ENCODE measurements around the gene DGKB. TPM values are rescaled to one million over a fixed set of nuclear protein-coding genes. Genes with fewer than 3 reads are reported as not detected.

The DGKB gene
- total RNA-seq, 2 experiments from 2014 or later = not detected

- Mint-ChIP-seq H3K27me3 (no peaks in the 10 kb centered on the region), H3K4me3 (no peak overlapping the region), H3K27ac (no peak overlapping the region), H3K9me3 (peaks cover 4% of the 10 kb centered on the region), H3K36me3 (no peaks in the 10 kb centered on the region), H3K4me1 (no peaks in the 10 kb centered on the region)
- no peak for DNase-seq
Measured at GRCh38 chr7:14600766-14601367, 301.7 kb downstream of the DGKB start.

GRCh38 chr7:14598978-14599377, 303.6 kb downstream of the DGKB start:
- no peak overlapping the region for H3K4me3 Mint-ChIP-seq
- no peaks in the 10 kb centered on the region for H3K36me3 Mint-ChIP-seq
- DNase-seq = no peak
- H3K9me3 Mint-ChIP-seq = peaks cover 4% of the 10 kb centered on the region
- no peaks in the 10 kb centered on the region for H3K27me3 Mint-ChIP-seq
- H3K4me1 Mint-ChIP-seq = no peaks in the 10 kb centered on the region
- H3K27ac Mint-ChIP-seq = no peak overlapping the region

- Mint-ChIP-seq H3K27me3 (no peaks in the 10 kb centered on the region), H3K36me3 (no peaks in the 10 kb centered on the region), H3K9me3 (no peaks in the 10 kb centered on the region), H3K4me3 (no peak overlapping the region), H3K27ac (no peak overlapping the region), H3K4me1 (no peaks in the 10 kb centered on the region)
- DNase-seq = no peak
Measured at GRCh38 chr7:14596421-14596820, 306.1 kb downstream of the DGKB start.

- no peaks in the 10 kb centered on the region for H3K36me3 Mint-ChIP-seq
- H3K27ac Mint-ChIP-seq = no peak overlapping the region
- peaks cover 5% of the 10 kb centered on the region for H3K9me3 Mint-ChIP-seq
- no peaks in the 10 kb centered on the region for H3K27me3 Mint-ChIP-seq
- no peak overlapping the region for H3K4me3 Mint-ChIP-seq
- DNase-seq = no peak
- H3K4me1 Mint-ChIP-seq = no peaks in the 10 kb centered on the region
Measured at GRCh38 chr7:14590206-14590605, 312.3 kb downstream of the DGKB start.

- Mint-ChIP-seq H3K4me1 (no peaks in the 10 kb centered on the region), H3K27me3 (no peaks in the 10 kb centered on the region), H3K27ac (no peak overlapping the region), H3K36me3 (no peaks in the 10 kb centered on the region), H3K9me3 (peaks cover 10% of the 10 kb centered on the region), H3K4me3 (no peak overlapping the region)
- DNase-seq = no peak
Measured at GRCh38 chr7:14585232-14585631, 317.3 kb downstream of the DGKB start.

- no peak overlapping the region for H3K27ac Mint-ChIP-seq
- H3K27me3 Mint-ChIP-seq = no peaks in the 10 kb centered on the region
- H3K4me1 Mint-ChIP-seq = no peaks in the 10 kb centered on the region
- no peak for DNase-seq
- H3K4me3 Mint-ChIP-seq = no peak overlapping the region
- H3K36me3 Mint-ChIP-seq = no peaks in the 10 kb centered on the region
- peaks cover 8% of the 10 kb centered on the region for H3K9me3 Mint-ChIP-seq
Measured at GRCh38 chr7:14583518-14583917, 319.0 kb downstream of the DGKB start.

GRCh38 chr7:14582010-14582409, 320.5 kb downstream of the DGKB start:
- Mint-ChIP-seq H3K9me3 (peaks cover 7% of the 10 kb centered on the region), H3K4me3 (no peak overlapping the region), H3K36me3 (no peaks in the 10 kb centered on the region), H3K27me3 (no peaks in the 10 kb centered on the region), H3K4me1 (no peaks in the 10 kb centered on the region), H3K27ac (no peak overlapping the region)
- no peak for DNase-seq

- H3K27ac Mint-ChIP-seq = no peak overlapping the region
- H3K4me3 Mint-ChIP-seq = no peak overlapping the region
- H3K4me1 Mint-ChIP-seq = no peaks in the 10 kb centered on the region
- DNase-seq = no peak
- no peaks in the 10 kb centered on the region for H3K36me3 Mint-ChIP-seq
- no peaks in the 10 kb centered on the region for H3K27me3 Mint-ChIP-seq
- peaks cover 4% of the 10 kb centered on the region for H3K9me3 Mint-ChIP-seq
Measured at GRCh38 chr7:14579971-14580370, 322.6 kb downstream of the DGKB start.

- Mint-ChIP-seq H3K27ac (no peak overlapping the region), H3K4me1 (no peaks in the 10 kb centered on the region), H3K4me3 (no peak overlapping the region), H3K9me3 (no peaks in the 10 kb centered on the region), H3K27me3 (no peaks in the 10 kb centered on the region), H3K36me3 (no peaks in the 10 kb centered on the region)
- DNase-seq = no peak
Measured at GRCh38 chr7:14576578-14576977, 326.0 kb downstream of the DGKB start.

- Mint-ChIP-seq H3K27ac (no peak overlapping the region), H3K4me1 (no peaks in the 10 kb centered on the region), H3K4me3 (no peak overlapping the region), H3K36me3 (no peaks in the 10 kb centered on the region), H3K9me3 (no peaks in the 10 kb centered on the region), H3K27me3 (no peaks in the 10 kb centered on the region)
- no peak for DNase-seq
Measured at GRCh38 chr7:14570750-14571607, 331.6 kb downstream of the DGKB start.

- no peaks in the 10 kb centered on the region for H3K36me3 Mint-ChIP-seq
- H3K4me3 Mint-ChIP-seq = no peak overlapping the region
- no peak overlapping the region for H3K27ac Mint-ChIP-seq
Measured at GRCh38 chr7:14552060-14552459, 350.5 kb downstream of the DGKB start.

GRCh38 chr7:14551310-14551709, 351.2 kb downstream of the DGKB start:
- Mint-ChIP-seq H3K27ac (no peak overlapping the region), H3K4me1 (no peaks in the 10 kb centered on the region), H3K9me3 (no peaks in the 10 kb centered on the region), H3K36me3 (no peaks in the 10 kb centered on the region), H3K4me3 (no peak overlapping the region), H3K27me3 (no peaks in the 10 kb centered on the region)
- no peak for DNase-seq

More at GRCh38 chr7:14552060-14552459, 350.5 kb downstream of the DGKB start:
- Mint-ChIP-seq H3K9me3 (no peaks in the 10 kb centered on the region), H3K27me3 (no peaks in the 10 kb centered on the region), H3K4me1 (no peaks in the 10 kb centered on the region)
- DNase-seq = no peak

- Mint-ChIP-seq H3K4me1 (no peaks in the 10 kb centered on the region), H3K27ac (no peak overlapping the region), H3K36me3 (no peaks in the 10 kb centered on the region), H3K4me3 (no peak overlapping the region), H3K9me3 (peaks cover 2% of the 10 kb centered on the region), H3K27me3 (no peaks in the 10 kb centered on the region)
- no peak for DNase-seq
Measured at GRCh38 chr7:14542624-14543023, 359.9 kb downstream of the DGKB start.

GRCh38 chr7:14521183-14521582, 381.4 kb downstream of the DGKB start:
- H3K27me3 Mint-ChIP-seq = no peaks in the 10 kb centered on the region
- H3K4me1 Mint-ChIP-seq = no peaks in the 10 kb centered on the region
- no peak for DNase-seq
- H3K4me3 Mint-ChIP-seq = no peak overlapping the region
- H3K9me3 Mint-ChIP-seq = peaks cover 7% of the 10 kb centered on the region
- H3K36me3 Mint-ChIP-seq = no peaks in the 10 kb centered on the region
- H3K27ac Mint-ChIP-seq = no peak overlapping the region

GRCh38 chr7:14510268-14510667, 392.3 kb downstream of the DGKB start:
- H3K36me3 Mint-ChIP-seq = no peaks in the 10 kb centered on the region
- H3K4me1 Mint-ChIP-seq = no peaks in the 10 kb centered on the region
- DNase-seq = no peak

GRCh38 chr7:14507617-14508016, 394.9 kb downstream of the DGKB start:
- Mint-ChIP-seq H3K4me3 (no peak overlapping the region), H3K27me3 (no peaks in the 10 kb centered on the region), H3K27ac (no peak overlapping the region), H3K4me1 (no peaks in the 10 kb centered on the region), H3K36me3 (no peaks in the 10 kb centered on the region), H3K9me3 (peaks cover 5% of the 10 kb centered on the region)
- DNase-seq = no peak

More at GRCh38 chr7:14510268-14510667, 392.3 kb downstream of the DGKB start:
- Mint-ChIP-seq H3K27ac (no peak overlapping the region), H3K4me3 (no peak overlapping the region), H3K27me3 (no peaks in the 10 kb centered on the region), H3K9me3 (peaks cover 3% of the 10 kb centered on the region)

Data from activated naive CD8-positive, alpha-beta T cell treated with anti-CD3 and anti-CD28 coated beads for 36 hours (primary cell).